NCI-H345 (cell line): ENCODE measurements around the gene CRY1.
"Not testable (repeated sequence)": the region's sequence is repeated elsewhere in the genome, so short reads cannot be mapped to it uniquely, and the experiment has no call there.

ENCODE experiments used
- DNase-seq: peaks from one replicate; lab custom pipeline; 2025; lab: John Stamatoyannopoulos, UW

The CRY1 gene

DNA sequence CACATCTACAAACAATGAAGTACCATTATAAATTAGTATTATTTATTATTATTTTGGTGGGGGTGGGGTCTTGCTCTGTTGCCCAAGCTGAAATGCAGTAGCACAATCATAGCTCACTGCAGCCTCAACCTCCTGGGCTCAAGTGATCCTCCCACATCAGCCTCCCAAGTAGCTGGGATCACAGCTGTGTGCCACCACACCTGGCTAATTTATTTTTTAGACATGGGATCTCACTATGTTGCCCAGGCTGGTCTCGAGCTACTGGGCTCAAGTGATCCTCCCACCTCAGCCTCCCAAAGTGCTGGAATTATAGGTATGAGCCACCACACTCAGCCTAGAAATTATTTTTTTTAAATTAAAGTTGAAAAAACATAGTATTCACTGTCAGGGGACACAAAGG lies 15.0 kb upstream of the CRY1 start:
- not testable (repeated sequence) for DNase-seq

DNA sequence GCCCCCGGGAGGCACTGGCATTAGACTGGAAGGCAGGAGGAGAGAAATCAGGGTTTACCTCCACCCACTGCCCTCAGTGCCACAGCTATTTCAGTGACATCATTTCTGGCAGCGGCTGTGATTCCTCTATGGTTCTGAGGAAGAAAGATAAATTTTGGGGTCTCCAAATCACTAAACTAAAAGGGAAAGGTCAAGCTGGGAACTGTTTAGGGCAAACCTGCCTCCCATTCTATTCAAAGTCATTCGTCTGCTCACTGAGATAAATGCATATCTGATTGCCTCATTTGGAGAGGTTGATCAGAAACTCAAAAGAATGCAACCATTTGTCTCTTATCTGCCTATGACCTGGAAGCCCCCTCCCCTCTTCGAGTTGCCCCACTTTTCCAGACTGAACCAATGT lies 14.0 kb upstream of the CRY1 start:
- DNase-seq: no peak

DNA sequence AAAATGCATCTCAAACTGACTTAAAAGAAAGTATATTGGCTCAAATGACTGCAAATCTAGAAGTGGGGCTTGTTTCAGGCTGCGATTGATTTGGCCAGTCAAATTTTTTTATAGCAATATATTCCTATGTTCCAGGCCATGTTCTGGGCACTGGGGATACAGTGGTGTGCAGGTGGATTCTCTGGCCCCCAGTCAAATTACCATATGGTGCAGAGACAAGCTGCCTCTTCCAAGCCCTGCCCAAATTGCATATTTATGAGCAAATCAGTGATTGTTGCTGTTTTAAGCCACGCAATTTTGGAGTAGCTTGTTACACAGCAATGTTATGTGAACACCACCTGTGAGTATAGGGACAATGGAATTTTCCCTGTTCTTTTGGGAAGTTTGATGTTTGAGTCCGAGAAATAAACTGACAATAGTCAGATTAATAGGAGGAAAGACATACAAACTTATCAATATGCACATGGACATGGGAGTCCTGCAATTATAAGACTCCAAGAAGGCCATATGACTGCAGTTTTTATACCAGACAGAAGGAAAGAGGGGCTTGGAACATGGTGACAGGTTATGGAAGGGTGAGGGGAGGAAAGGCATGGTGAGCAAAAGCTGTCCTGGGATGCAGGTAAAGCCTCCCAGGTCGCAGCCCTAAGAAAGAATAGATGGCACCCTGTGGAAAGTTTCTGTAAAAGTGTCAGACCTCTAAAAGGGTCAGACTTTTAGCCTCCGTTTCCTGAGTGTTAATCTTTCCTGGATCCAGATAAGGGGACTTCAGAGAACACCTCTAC lies 13.1 kb upstream of the CRY1 start:
- DNase-seq: no peak

DNA sequence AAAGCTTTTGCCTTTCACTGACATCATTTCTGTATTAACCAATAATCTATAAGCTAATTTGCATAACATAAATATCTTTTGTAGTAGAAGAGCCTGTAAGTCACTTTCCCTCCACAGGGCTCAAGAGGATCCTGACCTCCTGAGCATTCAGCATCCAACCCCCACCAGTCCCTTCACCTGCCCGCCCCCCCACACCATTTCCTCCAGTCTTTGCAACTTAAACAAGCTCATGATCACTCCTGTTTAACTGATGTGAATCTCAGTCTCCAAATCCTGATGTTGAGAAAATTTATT lies 12.0 kb upstream of the CRY1 start:
- DNase-seq: no peak

DNA sequence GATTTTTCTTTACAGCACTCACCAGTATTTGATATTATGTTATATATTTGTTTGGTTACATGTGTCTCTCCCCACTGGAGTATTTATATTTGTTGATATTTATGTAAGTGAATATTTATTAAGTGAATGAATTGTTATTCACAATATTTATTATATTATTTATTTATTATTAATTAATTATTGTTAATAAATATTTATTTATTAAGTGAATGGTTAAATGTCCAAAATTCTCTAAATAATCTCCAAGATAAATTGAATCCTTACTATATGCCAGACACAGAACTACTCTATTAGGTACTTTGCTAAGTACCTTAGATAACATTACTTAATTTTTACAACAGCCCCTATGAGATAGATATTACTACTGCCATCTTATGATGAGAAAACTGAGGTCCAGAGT lies 10.2 kb upstream of the CRY1 start:
- no peak for DNase-seq

DNA sequence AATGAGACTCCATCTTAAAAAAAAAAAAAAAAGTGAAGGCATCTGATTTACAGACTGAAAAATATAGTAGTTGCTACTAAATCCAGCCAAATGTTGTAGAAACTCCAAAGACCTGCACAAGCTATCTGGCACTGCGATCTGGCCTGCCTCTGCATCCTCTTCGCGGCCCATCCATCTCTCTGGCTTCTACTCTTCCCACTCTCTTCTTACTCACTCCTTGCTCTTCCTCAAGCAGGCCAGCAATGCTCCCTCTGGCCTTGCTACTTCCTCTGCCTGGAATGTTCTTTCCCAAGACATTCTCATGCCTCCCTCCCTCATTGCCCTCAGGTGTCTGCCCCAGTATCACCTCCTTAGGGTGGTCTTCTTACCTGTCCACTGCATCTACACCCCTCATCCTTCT lies 9.7 kb upstream of the CRY1 start:
- DNase-seq: no peak

DNA sequence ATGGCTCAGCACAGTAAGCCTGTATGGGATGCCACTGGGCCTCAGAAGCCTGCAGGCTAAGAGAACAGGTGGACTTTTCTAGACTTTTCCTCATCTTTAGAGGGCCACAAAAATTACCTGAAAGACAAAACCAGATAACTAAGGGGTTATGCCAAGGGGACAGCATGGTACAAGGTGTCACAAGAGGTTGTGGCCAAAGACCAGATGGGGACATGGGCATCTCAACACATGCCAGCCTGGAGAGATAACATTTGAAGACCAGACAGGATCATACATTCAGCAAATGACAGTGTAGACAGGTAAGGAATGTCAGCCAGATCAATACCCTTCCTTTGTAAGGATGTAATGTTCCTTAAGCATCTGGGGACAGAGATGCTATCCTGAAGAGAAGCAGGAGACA lies 8.9 kb upstream of the CRY1 start:
- DNase-seq: no peak

DNA sequence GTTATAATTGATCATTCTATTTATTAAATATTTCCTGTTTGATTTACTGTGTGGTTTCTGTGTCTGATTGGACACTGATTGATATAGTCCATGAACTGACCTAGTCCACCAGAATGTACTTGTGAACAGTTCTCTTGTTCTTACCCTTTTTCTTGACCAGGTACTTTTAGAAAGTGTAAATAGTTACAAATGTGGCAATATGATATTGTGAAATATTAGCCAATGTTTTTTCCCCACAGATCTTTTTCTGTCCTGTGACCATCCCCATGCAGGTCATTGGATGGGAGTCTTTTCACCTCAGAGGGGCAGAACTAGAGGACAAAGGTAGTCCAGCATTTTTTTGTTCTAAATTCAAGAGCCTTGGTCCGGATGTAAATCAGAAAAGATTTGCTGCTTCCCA lies 8.3 kb upstream of the CRY1 start:
- DNase-seq: no peak

DNA sequence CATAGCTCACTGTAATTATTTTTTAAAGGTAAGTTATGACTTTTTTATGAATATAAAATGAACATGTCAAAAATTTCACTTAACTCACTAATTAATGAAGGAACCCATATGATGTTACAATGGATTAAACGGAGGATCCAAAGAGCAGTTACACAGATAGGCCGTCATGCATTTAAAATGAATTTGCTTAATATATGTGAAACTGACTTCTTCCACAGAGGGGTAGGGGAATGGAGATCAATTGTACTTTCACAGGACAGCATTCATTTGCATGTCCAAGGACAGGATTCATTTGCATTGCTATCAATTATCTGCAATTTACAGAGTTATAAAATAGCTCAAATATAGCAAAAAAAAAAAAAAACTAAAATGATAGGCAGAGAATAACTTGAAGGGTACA lies 6.6 kb upstream of the CRY1 start:
- no peak for DNase-seq

DNA sequence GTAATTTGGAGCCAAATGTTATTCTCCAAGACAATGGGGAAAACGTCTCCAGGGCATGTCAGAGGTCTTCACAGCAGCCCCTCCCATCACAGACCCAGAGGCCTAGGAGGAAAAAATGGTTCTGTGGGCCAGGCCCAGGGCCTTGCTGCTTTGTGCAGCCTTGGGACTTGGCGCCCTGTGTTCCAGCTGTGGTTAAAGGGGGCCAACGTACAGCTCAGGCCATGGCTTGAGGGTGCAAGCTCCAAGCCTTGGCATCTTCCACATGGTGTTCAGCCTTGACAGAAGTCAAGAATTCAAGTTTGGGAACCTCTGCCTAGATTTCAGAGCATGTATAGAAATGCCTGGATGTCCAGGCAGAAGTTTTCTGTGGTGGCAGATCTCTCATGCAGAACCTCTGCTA lies 3.2 kb upstream of the CRY1 start:
- DNase-seq: no peak

DNA sequence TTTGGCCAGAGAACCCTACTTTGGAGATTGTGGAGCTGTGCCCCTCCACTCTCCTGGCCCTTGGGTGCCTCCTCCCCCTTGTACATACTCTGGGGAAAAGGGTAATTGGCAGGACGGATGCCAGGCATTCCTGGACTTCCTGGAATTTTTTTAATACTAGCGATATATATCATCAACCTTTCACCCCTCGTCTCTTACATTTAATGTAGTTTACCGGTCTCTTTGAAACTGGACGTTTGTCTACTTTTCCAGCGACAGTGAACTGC lies 767 bp upstream of the CRY1 start:
- DNase-seq: no peak

DNA sequence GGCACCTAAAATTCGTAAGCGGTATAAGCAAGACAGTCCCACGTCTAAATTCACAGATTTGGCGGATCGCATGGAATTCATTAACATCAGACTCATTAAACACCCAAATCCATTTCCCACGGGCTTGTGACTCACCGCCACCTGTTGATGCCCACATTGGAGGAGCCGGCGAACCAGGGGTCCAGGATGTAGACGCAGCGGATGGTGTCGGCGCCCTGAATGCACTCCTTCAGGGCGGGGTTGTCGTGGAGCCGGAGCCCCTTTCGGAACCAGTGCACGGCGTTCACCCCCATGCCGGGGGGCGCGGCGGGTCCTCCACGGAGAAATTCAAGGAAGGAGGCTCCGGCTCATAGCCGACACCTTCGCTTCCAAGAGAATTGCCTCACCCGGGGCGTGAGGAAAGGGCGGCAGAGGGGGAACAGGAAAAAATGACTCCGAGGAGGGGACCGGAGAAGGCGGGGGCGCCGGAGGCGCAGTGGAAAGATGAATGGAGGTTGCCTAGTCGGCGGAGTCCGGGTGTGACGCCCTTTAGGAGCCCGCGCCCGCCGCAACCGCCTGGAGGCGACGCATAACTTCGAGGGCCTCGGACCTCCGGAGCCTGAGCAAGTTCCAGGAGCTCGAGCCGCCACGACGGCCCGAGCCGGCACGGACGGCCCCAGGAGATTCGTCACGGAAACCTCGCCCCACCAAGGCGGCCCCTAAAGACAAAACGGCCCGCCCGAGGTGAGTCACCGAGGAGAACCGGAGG lies 506 bp downstream of the CRY1 start:
- DNase-seq: peak; percentile 47

DNA sequence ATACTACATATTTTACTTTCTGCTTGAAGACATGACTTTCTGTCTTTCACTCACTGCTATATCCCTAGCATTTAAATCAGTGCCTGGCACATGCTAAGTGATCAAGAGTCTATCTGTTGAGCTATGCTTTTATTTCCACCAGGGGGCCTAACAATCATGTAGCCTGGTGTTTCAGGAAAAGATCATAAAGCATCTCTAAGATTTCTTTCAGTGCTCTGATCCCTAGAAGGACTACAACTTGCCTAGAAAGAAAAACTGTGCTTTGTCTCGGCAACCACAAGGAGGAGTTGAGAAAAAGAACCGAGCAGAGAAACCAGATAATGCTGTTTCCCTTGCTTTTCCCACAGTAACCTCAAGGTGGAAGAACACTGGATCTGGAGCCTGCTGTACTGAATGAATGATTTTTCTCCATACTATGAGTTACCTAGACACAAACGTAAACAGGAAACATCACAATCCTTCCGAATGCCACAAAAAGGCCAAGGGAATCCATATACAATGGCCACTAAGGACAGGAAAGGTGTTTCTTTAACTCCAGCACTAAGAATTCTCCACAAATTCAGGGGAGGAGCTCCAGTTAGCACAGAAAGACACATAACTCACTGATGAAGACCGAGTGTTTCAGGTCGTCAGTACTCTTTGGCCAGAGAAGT lies 1.2 kb downstream of the CRY1 start:
- peak; percentile 69 for DNase-seq

DNA sequence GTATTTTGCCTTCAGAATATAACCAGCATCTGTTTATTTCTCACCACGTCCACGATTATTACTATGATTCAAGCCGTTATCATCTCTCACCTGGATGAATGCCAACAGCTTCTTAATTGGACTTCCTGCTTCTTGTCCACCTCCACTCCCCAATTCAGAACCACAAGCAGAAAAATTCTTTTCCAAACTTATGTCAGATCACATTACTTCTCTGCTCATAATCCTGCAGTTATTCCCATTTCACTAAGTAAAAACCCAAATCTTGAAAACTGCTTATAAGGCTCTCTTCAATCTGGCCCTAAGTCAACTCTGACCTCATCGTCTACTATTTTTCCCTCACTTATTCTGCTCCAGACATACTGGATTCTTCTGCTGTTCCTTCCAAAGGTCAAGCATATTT lies 2.0 kb downstream of the CRY1 start:
- DNase-seq: no peak

DNA sequence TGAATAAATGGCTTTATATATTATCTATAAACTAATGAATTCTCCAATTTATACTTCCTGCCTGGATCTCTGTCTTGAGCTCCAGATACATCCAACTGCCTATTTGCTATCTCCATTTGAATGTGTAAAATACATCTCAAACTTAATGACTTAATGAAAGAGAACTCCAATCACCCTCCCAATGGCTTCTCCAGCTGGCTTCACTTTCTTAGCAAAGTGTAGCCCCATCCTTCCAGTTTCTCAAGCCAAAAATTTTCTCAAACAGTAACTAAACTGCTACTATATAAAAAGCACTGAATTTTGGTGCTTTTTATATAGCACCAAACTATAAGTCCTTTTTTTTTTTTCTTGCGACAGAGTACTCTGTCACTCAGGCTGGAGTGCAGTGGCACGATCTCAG lies 2.6 kb downstream of the CRY1 start:
- no peak for DNase-seq

DNA sequence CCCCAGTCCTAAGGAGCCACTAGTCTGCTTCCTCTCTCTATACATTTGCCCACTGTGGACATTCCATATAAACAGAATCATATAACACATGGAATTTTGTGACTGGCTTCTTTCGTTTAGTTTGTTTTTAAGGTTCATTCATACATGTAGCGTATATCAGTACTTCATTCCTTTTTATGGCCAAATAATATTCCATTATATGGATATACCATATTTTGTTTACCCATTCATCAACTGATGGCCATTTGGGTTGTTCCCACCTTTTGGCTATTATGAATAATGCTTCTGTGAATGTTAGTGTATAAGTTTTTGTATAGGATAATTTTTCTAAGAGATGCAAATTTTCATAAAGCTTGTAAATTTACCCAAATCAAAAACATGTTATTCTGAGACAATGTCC lies 4.4 kb downstream of the CRY1 start:
- no peak for DNase-seq

DNA sequence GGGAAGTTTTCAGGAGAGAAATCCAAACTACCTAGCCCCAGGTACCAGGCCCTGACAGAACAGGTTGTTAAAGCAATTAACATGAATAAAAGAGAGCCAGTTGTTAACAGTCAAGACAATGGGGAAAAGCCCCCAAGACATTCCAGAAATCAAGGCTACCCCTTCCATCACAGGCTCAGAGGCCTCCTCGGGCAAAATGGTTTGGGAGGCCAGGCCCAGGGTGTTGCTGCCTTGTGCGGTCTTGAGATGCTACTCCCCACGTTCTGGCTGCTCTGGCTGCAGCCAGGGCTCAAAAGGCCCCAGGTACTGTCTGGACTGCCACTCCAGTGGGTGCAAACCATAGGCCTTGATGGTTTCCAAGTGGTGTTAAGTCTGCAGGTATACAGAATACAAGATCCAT lies 7.0 kb downstream of the CRY1 start:
- DNase-seq: no peak

DNA sequence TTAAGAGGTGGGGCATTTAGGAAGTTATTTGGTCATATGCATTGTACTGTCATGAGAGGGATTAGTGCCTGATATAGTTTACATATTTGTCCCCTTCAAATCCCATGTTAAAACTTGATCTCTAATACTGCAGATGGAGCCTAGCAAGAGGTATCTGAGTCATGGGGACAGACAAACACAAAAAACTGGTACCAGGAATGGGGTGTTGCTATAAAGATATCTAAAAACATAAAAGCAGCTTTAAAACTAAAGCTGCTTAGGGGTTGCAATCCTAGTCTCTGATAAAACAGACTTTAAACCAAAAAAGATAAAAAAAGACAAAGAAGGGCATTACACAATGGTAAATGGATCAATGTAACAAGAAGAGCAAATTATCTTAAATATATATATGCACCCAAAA lies 11.6 kb downstream of the CRY1 start:
- DNase-seq: no peak

DNA sequence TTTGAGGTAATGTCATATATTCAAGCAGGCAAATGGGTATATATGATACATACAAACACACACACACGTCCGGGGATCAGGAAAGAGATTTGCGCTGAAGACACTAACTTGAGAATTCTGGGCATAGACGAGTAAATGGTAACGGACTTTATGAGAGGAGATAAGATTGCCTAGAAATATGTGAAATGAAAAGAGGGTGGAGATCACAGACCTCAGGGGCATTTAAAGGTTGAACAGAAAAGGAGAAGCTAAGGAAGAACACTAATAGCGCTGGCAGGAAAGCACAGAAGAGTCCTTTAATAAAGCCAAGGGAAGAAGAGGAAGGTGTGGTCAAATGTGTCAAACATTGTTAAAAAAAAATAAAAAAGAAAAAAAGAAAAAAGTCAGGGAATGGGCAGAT lies 13.1 kb downstream of the CRY1 start:
- DNase-seq: no peak

DNA sequence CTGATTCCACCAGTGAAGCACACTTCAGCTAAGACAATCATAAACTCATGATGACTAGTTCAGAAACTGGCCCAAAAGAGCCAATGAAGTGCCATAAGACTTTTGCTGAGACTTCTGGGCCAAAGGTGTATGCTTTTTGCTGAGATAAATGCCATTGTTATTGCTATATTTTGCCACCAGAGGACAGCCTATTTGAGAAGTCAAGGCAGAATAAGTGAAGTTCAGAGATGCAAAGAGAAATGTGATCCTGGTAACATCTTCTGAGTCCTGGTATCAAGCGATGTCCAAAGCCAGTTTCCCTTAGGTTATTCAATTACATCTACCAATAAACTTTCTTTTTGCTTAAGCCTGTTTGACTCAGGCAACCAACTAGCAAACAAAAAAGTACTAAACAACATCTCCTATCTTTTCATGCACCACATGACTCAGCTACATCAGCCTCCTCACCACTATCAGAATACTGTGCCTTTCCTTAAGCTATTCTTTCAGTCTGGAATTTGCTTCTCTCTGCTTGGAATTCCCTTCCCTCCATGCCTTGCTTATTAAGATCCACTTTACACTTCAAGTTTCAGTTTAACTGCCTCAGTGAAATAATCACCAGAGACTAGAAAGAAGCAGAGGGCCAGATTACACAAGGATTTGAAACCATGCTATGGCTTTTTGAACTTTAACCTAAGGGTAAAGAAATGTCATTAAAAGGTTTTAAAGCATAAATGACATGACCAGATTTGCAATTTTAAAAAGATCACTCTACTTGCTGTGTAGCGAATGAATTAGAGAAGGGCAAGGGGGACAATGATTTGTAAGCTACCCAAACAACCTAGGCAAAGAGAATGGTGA lies 14.0 kb downstream of the CRY1 start:
- no peak for DNase-seq

DNA sequence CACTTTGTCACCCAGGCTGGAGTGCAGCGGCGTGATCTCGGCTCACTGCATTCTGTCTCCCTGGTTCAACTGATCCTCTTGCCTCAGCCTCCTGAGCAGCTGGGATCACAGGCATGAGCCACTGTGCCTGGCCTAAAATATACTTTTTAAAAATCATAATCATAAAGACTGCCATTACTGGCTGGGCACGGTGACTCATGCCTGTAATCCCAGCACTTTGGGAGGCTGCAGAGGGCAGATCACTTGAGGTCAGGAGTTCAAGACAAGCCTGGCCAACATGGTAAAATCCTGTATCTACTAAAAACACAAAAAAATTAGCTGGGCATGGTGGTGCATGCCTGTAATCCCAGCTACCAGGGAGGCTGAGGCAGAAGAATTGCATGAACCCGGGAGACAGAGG lies 20.1 kb downstream of the CRY1 start:
- DNase-seq: not testable (repeated sequence)

DNA sequence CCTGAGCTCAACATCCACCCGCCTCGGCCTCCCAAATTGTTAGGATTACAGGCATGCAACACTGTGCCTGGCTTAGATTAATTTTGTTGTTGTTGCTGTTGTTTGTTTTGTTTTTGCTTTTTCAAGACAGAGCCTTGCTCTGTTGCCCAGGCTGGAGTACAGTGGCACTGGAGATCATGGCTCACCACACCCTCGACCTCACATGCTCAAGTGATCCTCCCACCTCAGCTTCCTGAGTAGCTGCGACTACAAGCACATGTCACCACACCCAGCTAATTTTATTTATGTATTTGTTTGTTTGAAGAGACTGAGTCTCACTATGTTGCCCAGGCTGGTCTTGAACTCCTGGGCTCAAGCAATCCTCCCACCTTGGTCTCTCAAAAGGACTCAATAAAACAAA lies 26.7 kb downstream of the CRY1 start:
- no peak for DNase-seq

DNA sequence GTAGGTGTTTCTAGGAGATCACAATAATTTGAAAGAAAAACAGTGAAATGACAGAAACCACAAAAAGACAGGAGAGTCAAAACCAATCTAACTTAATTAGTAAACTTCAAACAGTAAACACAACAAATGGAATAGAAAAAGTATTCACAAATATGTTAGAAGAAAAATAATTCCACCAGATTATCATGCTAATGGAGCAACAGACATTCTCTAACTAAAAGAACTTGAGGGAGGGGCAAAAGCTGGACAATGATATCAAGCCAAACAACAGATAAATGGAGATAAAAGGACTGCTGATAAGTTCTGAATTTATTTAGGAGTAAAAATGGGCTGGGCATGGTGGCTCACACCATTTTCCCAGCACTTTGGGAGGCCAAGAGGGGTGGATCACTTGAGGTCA lies 28.7 kb downstream of the CRY1 start:
- DNase-seq: no peak
